Astrocyte of the cerebellum (primary cell): ENCODE results near the gene GABRB3.

Experiments
- DNase-seq: peaks from one replicate; pipeline ENCODE4 v3.0.0-alpha.2; 2011; ENCODE audit warnings: low read depth
- H3K4me3 ChIP-seq: 2 replicates; pipeline ENCODE4 v1.5.1; 2011; ENCODE audit warnings: mild to moderate bottlenecking, low read depth, low read length, moderate library complexity
- in situ Hi-C: cut with HindIII; loops from 2 replicates; pipeline ENCODE4 v1.10.0; 2017; ENCODE audit warnings: low sequenced_read_pairs
- TF ChIP-seq, protein P1 (sequence below): IDR thresholded peaks from 2 replicates; pipeline ENCODE4 v1.5.1; 2012; ENCODE audit warnings: low read length, low read depth, moderate library complexity, mild to moderate bottlenecking; ENCODE audit errors: missing control alignments

Gene GABRB3

GRCh38 chr15:26772154-26773066, at the start of gene GABRB3:
Gene GABRB3, minus strand, starts transcription at chr15:26773066.
- DNase-seq: no peak
- in situ Hi-C loops: no loop called here
- TF ChIP-seq, protein P1, sequence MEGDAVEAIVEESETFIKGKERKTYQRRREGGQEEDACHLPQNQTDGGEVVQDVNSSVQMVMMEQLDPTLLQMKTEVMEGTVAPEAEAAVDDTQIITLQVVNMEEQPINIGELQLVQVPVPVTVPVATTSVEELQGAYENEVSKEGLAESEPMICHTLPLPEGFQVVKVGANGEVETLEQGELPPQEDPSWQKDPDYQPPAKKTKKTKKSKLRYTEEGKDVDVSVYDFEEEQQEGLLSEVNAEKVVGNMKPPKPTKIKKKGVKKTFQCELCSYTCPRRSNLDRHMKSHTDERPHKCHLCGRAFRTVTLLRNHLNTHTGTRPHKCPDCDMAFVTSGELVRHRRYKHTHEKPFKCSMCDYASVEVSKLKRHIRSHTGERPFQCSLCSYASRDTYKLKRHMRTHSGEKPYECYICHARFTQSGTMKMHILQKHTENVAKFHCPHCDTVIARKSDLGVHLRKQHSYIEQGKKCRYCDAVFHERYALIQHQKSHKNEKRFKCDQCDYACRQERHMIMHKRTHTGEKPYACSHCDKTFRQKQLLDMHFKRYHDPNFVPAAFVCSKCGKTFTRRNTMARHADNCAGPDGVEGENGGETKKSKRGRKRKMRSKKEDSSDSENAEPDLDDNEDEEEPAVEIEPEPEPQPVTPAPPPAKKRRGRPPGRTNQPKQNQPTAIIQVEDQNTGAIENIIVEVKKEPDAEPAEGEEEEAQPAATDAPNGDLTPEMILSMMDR: no peak
- peak within 1 kb of the TSS; percentile 22 for H3K4me3 ChIP-seq

DNA sequence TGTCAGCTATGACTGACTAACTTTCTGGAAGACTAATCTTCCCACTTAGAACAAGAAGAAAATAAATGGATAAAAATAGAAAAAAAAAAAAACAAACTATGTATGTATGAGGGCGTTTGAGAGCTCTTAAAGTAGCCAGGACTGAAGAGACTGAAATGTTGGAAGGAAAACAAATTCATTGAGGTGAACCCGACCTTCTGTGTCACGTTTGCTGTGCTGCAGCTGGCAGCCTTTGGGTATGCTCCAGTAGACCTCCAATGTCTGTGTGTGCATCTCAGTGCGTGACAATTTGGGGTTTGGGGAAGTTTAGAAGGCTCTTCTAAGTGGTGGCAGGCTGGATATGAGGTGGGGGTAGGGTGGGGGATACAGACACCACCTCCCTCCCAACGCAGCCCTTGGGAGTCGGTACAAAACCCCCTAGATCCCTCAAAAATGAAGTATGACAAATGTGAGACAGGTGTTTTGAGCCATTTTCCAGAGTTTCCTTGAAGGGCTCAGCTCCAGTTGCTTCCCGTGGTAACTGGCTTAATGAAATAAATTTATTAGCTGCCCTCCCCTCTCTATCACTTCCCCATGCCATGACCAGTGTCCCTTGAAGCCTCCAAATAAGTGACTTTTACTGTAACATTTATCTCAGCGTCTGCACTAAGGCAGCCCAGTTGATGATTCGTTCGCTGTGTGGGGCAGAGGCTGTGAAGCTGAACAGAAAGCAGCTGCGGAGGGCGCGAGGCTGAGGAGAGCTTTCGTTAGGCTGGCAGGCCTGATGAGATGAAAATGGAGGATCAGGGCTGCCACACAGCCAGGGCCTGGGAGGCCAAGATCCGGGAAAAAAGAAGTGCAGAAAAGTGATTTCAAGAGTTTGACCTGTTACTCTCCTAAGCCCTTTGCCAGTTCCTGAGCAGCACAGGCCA, 34.9 kb upstream of the GABRB3 start:
- DNase-seq: no peak
- in situ Hi-C loops: no loop called here
- TF ChIP-seq, protein P1: no peak
- no peak overlapping the region for H3K4me3 ChIP-seq

- no peak for DNase-seq
- H3K4me3 ChIP-seq: no peak overlapping the region
- in situ Hi-C loops: no loop called here
- TF ChIP-seq, protein P1: no peak
Measured at GRCh38 chr15:26806574-26806973, 33.7 kb upstream of the GABRB3 start.

DNA sequence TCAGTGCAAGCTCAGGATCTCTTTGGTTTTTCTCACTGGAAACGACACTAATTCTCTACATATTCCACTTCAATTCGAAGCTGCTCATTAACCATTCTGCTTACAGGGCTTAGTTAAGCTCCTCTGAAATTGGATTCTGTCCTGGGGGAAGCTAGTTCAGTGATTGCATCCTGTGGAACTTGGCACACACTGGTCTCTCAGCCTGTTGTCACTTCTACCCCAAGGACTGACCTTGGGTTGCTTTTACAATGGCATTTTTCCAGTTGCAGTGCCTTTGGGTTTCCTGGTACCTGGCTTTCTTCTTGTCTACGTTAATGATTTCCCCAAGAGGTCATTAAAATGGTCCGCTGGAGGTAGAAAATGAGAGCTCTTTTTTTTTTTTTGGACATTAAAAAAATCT, 33.3 kb upstream of the GABRB3 start:
- TF ChIP-seq, protein P1: no peak
- in situ Hi-C loops: no loop called here
- DNase-seq: no peak
- no peak overlapping the region for H3K4me3 ChIP-seq

GRCh38 chr15:26805470-26805869, 32.6 kb upstream of the GABRB3 start:
- TF ChIP-seq, protein P1: no peak
- in situ Hi-C loops: no loop called here
- no peak overlapping the region for H3K4me3 ChIP-seq
- no peak for DNase-seq

DNA sequence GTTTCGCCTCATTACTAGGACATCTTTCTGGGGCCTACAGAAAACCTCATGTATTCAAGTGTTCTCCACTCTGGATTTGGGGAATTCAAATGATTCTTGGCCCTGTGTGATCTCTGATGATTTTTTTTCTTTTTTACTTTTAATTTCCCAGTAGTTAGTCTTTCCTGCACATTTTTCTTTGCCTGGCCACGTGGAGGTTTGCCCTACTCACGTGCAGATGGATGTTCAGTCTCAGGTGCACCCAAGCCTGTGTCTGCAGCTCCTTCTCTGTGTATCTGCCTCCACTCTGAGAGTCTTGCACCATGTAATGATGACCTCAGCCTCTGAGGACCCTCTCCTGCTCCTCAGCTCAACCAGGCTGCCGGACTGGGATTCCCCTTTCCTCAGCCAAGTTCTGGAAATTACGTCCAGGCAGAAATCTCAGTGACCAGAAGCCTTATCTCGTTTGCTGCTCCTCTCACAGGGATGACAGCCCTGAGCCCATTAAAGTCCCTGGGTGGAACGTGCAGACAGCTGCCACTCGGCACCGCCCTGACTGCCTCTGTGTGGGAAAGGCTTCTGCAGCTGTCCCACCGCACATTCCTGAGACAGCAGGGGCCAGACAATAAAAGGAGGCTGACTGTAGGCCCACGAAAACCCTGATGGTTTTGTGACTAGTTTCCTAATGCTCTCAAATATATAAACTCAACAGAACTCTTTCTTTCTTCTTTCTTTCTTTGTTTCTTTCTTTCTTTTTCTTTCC, 31.4 kb upstream of the GABRB3 start:
- no peak overlapping the region for H3K4me3 ChIP-seq
- TF ChIP-seq, protein P1: no peak
- DNase-seq: no peak
- in situ Hi-C loops: no loop called here
